Neural cell (in vitro differentiated cells): ENCODE results near the gene DDHD1.

ENCODE experiments used
- CTCF ChIP-seq: fragments of 450-650 bp; IDR thresholded peaks from 2 replicates; pipeline ENCODE4 v1.5.1; 2014; ENCODE audit warnings: antibody characterized with exemption, mild to moderate bottlenecking, moderate library complexity; ENCODE audit not compliant: poor library complexity, severe bottlenecking
- EZH2 ChIP-seq: fragments of 200-600, 300-800 bp; shearing (Covaris generic), sonication (generic); IDR thresholded peaks from 2 replicates; pipeline ENCODE4 v1.6.1; 2014; ENCODE audit warnings: antibody characterized with exemption, low read length, borderline replicate concordance, mild to moderate bottlenecking; ENCODE audit not compliant: insufficient read depth, poor library complexity, severe bottlenecking
- MXI1 ChIP-seq: fragments of 450-650 bp; conservative IDR thresholded peaks from 2 replicates; pipeline ENCODE4 v1.6.1; 2014; ENCODE audit warnings: antibody characterized with exemption, mild to moderate bottlenecking; ENCODE audit not compliant: poor library complexity, severe bottlenecking
- TF ChIP-seq, protein P1 (sequence below): IDR thresholded peaks from 2 replicates; pipeline ENCODE4 v1.6.1; 2012; ENCODE audit warnings: borderline replicate concordance

- TF ChIP-seq CTCF (no peak), EZH2 (no peak), MXI1 (no peak)
- TF ChIP-seq, protein P1, sequence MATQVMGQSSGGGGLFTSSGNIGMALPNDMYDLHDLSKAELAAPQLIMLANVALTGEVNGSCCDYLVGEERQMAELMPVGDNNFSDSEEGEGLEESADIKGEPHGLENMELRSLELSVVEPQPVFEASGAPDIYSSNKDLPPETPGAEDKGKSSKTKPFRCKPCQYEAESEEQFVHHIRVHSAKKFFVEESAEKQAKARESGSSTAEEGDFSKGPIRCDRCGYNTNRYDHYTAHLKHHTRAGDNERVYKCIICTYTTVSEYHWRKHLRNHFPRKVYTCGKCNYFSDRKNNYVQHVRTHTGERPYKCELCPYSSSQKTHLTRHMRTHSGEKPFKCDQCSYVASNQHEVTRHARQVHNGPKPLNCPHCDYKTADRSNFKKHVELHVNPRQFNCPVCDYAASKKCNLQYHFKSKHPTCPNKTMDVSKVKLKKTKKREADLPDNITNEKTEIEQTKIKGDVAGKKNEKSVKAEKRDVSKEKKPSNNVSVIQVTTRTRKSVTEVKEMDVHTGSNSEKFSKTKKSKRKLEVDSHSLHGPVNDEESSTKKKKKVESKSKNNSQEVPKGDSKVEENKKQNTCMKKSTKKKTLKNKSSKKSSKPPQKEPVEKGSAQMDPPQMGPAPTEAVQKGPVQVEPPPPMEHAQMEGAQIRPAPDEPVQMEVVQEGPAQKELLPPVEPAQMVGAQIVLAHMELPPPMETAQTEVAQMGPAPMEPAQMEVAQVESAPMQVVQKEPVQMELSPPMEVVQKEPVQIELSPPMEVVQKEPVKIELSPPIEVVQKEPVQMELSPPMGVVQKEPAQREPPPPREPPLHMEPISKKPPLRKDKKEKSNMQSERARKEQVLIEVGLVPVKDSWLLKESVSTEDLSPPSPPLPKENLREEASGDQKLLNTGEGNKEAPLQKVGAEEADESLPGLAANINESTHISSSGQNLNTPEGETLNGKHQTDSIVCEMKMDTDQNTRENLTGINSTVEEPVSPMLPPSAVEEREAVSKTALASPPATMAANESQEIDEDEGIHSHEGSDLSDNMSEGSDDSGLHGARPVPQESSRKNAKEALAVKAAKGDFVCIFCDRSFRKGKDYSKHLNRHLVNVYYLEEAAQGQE, result no peak
Measured at GRCh38 chr14:53041067-53041466, 112.1 kb downstream of the DDHD1 start.
